Nephron progenitor cell (in vitro differentiated cells): ENCODE measurements around the gene SIGLEC7.

Experiments used
- DNase-seq: peaks from one replicate; pipeline ENCODE4 v3.0.0; 2021
- H3K27ac Mint-ChIP-seq: 2 replicates; pipeline ENCODE4 v1.8.0; 2021; ENCODE audit warnings: mild to moderate bottlenecking, moderate library complexity, mixed read lengths
- H3K27me3 Mint-ChIP-seq: 2 replicates; pipeline ENCODE4 v1.8.0; 2021; ENCODE audit warnings: mild to moderate bottlenecking, low read depth, mixed read lengths; ENCODE audit not compliant: poor library complexity
- H3K36me3 Mint-ChIP-seq: 2 replicates; pipeline ENCODE4 v1.8.0; 2021; ENCODE audit warnings: low read depth, mixed read lengths
- H3K4me1 Mint-ChIP-seq: 2 replicates; pipeline ENCODE4 v1.8.0; 2021; ENCODE audit warnings: mixed read lengths
- H3K4me3 Mint-ChIP-seq: 2 replicates; pipeline ENCODE4 v1.8.0; 2021; ENCODE audit warnings: mild to moderate bottlenecking, moderate library complexity, mixed read lengths
- H3K9me3 Mint-ChIP-seq: 2 replicates; pipeline ENCODE4 v1.8.0; 2021; ENCODE audit warnings: mild to moderate bottlenecking, moderate library complexity, mixed read lengths
- CTCF ChIP-seq: fragments of 200-600 bp; sonication (generic); IDR thresholded peaks from 2 replicates; pipeline ENCODE4 v1.5.0; 2021; ENCODE audit warnings: antibody characterized with exemption

SIGLEC7 gene

GRCh38 chr19:51124216-51124615 lies 17.9 kb upstream of the SIGLEC7 start:
- no peaks in the 10 kb centered on the region for H3K9me3 Mint-ChIP-seq

GRCh38 chr19:51124729-51125128 lies 17.4 kb upstream of the SIGLEC7 start, which contains the start of gene SIGLEC9:
Gene SIGLEC9 (plus strand): TSS chr19:51124906. CDS start chr19:51124975, 69 bp downstream.
- DNase-seq: no peak
- Mint-ChIP-seq H3K4me3 (no peak within 1 kb of the TSS), H3K27ac (no peak within 1 kb of the TSS), H3K36me3 (no peaks in the 10 kb centered on the region), H3K27me3 (peaks cover 36% of the 10 kb centered on the region), H3K9me3 (no peaks in the 10 kb centered on the region), H3K4me1 (peaks cover 16% of the 10 kb centered on the region)
- TF ChIP-seq CTCF: no peak

More at GRCh38 chr19:51124216-51124615, 17.9 kb upstream of the SIGLEC7 start:
- Mint-ChIP-seq H3K4me1 (peaks cover 16% of the 10 kb centered on the region), H3K36me3 (no peaks in the 10 kb centered on the region), H3K27ac (no peak overlapping the region), H3K4me3 (no peak overlapping the region), H3K27me3 (peaks cover 37% of the 10 kb centered on the region)
- no peak for TF ChIP-seq CTCF
- no peak for DNase-seq

- no peak for TF ChIP-seq CTCF
- H3K27me3 Mint-ChIP-seq: peaks cover 39% of the 10 kb centered on the region
- no peak for DNase-seq
- H3K9me3 Mint-ChIP-seq: no peaks in the 10 kb centered on the region
- H3K4me3 Mint-ChIP-seq: no peak overlapping the region
- H3K27ac Mint-ChIP-seq: no peak overlapping the region
- peaks cover 16% of the 10 kb centered on the region for H3K4me1 Mint-ChIP-seq
- no peaks in the 10 kb centered on the region for H3K36me3 Mint-ChIP-seq
Observed at GRCh38 chr19:51125421-51126075, 16.6 kb upstream of the SIGLEC7 start.

- Mint-ChIP-seq H3K27ac (no peak overlapping the region), H3K27me3 (peaks cover 38% of the 10 kb centered on the region), H3K4me1 (peaks cover 18% of the 10 kb centered on the region), H3K36me3 (no peaks in the 10 kb centered on the region), H3K4me3 (no peak overlapping the region), H3K9me3 (no peaks in the 10 kb centered on the region)
- no peak for DNase-seq
- no peak for TF ChIP-seq CTCF
Observed at GRCh38 chr19:51127032-51127431, 15.1 kb upstream of the SIGLEC7 start.

GRCh38 chr19:51127755-51128154 lies 14.3 kb upstream of the SIGLEC7 start:
- H3K27ac Mint-ChIP-seq: no peak overlapping the region
- TF ChIP-seq CTCF: no peak
- H3K9me3 Mint-ChIP-seq: no peaks in the 10 kb centered on the region
- peaks cover 20% of the 10 kb centered on the region for H3K4me1 Mint-ChIP-seq
- H3K27me3 Mint-ChIP-seq: peaks cover 37% of the 10 kb centered on the region
- H3K36me3 Mint-ChIP-seq: no peaks in the 10 kb centered on the region
- H3K4me3 Mint-ChIP-seq: no peak overlapping the region
- DNase-seq: no peak

GRCh38 chr19:51128227-51128626 lies 13.9 kb upstream of the SIGLEC7 start:
- Mint-ChIP-seq H3K27ac (no peak overlapping the region), H3K27me3 (peaks cover 36% of the 10 kb centered on the region), H3K4me1 (peaks cover 20% of the 10 kb centered on the region), H3K9me3 (no peaks in the 10 kb centered on the region), H3K4me3 (no peak overlapping the region), H3K36me3 (no peaks in the 10 kb centered on the region)
- DNase-seq: no peak
- TF ChIP-seq CTCF: no peak
